Measurements from ENCODE around the gene COIL. TPM values are rescaled to one million over a fixed set of nuclear protein-coding genes. Genes with fewer than 3 reads are reported as not detected.

Gene COIL
- total RNA-seq, 1 experiment from 2014 or later, result 31.2 TPM

DNA sequence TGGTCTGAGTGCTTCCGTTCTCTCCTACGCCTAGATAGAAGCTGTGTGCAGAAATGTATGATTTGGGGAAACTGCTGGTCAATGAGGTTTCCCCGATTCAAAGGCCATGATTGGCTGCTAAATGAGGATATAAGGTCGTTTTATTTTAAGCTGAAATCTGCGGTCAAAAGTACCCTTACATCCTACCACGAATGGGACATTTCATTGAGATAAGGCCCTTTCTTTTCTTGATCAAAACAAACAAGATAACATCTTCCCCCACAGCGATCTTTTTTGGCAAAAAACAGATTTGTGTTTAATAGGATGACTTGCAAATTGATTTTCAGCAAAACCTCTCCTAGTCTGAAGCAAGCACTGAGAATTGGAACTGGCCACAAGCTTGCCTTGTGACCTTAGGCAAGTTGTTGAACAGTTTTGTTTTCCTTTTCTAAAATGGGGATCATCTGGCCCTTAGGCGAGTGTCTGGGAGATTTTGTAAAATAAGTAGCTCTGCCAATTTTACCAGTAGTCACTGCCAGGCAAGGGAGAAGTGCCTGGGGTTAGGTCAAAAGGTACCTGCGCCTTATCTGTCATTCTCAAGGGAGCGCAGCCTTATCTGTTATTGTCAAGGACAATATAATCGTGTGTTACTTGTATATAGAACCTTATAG is 17.7 kb upstream of the COIL start:
- RAD21 ChIA-PET (ENCODE audit: low non-redundant PET in 1 of 2, low total read pairs in 2 of 2, uncharacterized antibody in 2 of 2, unreplicated experiment in 2 of 2), result no interaction called here
- CTCF ChIA-PET, result interaction anchor here (0.6 to 2.1 kb wide), 6 partner anchors 10 to 159 kb away, joined by 3 to 7 read pairs (median 3); partner anchors contain the start of genes AKAP1 and COIL
- ATAC-seq, result peak; percentile 2; the same call in 1 of the 2 replicates

More for the DNA sequence above, 17.7 kb upstream of the COIL start:
- TSS peak; percentile 75 for BruUV-seq (replicated peaks)
- Histone ChIP-seq H3K79me2 (ENCODE audit: insufficient read depth, low read length) (no peaks in the 10 kb centered on the region), H3K4me3 (replicated peaks in 1 of 2; ENCODE audit: low read depth in 1 of 2, low read length in 2 of 2) (peak overlapping the region; percentile 60 to 74), H3K9me3 (ENCODE audit: control insufficient read depth in 1 of 2, insufficient read depth in 1 of 2, low read depth in 1 of 2, low read length in 2 of 2) (no peaks in the 10 kb centered on the region), H3K9me2 (ENCODE audit: insufficient read depth) (no peaks in the 10 kb centered on the region), H3K27me3 (ENCODE audit: insufficient read depth, low read length) (no peaks in the 10 kb centered on the region), H3K9ac (ENCODE audit: low read length) (peak overlapping the region; percentile 60), H3K4me1 (ENCODE audit: control insufficient read depth in 1 of 2, insufficient read depth in 2 of 2, low read length in 2 of 2) (peaks cover 8 to 14% of the 10 kb centered on the region in 2 experiments; a peak in 3 of 4 replicates), H3K27ac (ENCODE audit: low read depth, low read length) (no peak overlapping the region), H3K36me3 (ENCODE audit: control insufficient read depth in 1 of 2, insufficient read depth in 2 of 2, low read length in 2 of 2) (no peaks in the 10 kb centered on the region), H2AFZ (ENCODE audit: low read depth, low read length, poor library complexity, severe bottlenecking) (peak overlapping the region; percentile 94), H3K4me2 (ENCODE audit: low read length) (peak overlapping the region; percentile 95), H4K20me1 (ENCODE audit: insufficient read depth) (no peaks in the 10 kb centered on the region)
- 0 out of 2 replicates have a peak, but pooled peaks have one; percentile 11 for TF ChIP-seq CBX3 (IDR thresholded peaks at IDR 0.05; ENCODE audit: low read depth)
- TF ChIP-seq, protein P1, sequence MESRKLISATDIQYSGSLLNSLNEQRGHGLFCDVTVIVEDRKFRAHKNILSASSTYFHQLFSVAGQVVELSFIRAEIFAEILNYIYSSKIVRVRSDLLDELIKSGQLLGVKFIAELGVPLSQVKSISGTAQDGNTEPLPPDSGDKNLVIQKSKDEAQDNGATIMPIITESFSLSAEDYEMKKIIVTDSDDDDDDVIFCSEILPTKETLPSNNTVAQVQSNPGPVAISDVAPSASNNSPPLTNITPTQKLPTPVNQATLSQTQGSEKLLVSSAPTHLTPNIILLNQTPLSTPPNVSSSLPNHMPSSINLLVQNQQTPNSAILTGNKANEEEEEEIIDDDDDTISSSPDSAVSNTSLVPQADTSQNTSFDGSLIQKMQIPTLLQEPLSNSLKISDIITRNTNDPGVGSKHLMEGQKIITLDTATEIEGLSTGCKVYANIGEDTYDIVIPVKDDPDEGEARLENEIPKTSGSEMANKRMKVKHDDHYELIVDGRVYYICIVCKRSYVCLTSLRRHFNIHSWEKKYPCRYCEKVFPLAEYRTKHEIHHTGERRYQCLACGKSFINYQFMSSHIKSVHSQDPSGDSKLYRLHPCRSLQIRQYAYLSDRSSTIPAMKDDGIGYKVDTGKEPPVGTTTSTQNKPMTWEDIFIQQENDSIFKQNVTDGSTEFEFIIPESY (IDR thresholded peaks at IDR 0.05; ENCODE audit: extremely low read depth, insufficient replicate concordance, low read length), result no peak
- intact Hi-C loops (cut with micrococcal nuclease), result no loop called here
- DNase-seq (ENCODE audit: low read depth, low spot score), result no peak
- POLR2A ChIA-PET, result interaction anchor here (0.6 to 2.5 kb wide), 10 partner anchors 9 to 208 kb away, joined by 3 to 11 read pairs (median 4); partner anchors contain the start of genes COIL and TRIM25
